SH-SY5Y (cell line): ENCODE results near the gene GALNS.

ENCODE experiments used
- GATA2 ChIP-seq: IDR thresholded peaks from 2 replicates; pipeline ENCODE4 v1.6.1; 2011; ENCODE audit warnings: mild to moderate bottlenecking, low read depth, low read length
- GATA3 ChIP-seq: IDR thresholded peaks from 2 replicates; pipeline ENCODE4 v1.6.1; 2011; ENCODE audit warnings: low read depth, mild to moderate bottlenecking, low read length, moderate library complexity

GRCh38 chr16:88894681-88895300 is 38.0 kb upstream of the GALNS start:
- TF ChIP-seq GATA2 (no peak), GATA3 (no peak)
